Measurements from ENCODE around the gene PTPRC.

- TF ChIP-seq CTCF (conservative IDR thresholded peaks at IDR 0.05) (no peak), ZFX (IDR thresholded peaks at IDR 0.05) (no peak)
Observed at GRCh38 chr1:198700396-198700795, 61.6 kb downstream of the PTPRC start.
